B cell (primary cell): ENCODE data around the gene FBXO34.

Source experiments
- CTCF ChIP-seq: fragments of 200-600 bp; IDR thresholded peaks from one replicate; pipeline ENCODE4 v1.8.0; 2022; ENCODE audit warnings: antibody characterized with exemption, mild to moderate bottlenecking
- EZH2 ChIP-seq: IDR thresholded peaks from 2 replicates; pipeline ENCODE4 v1.6.1; 2012; ENCODE audit warnings: borderline replicate concordance, low read depth, mild to moderate bottlenecking, moderate library complexity, low read length; ENCODE audit not compliant: insufficient read depth, poor library complexity, severe bottlenecking

GRCh38 chr14:55384536-55384935 lies 113.3 kb downstream of the FBXO34 start:
- TF ChIP-seq EZH2, result no peak
- TF ChIP-seq CTCF, result no peak
